HG03342 (cell line): ENCODE results near the gene MAN2B2.

Experiments used
- ATAC-seq: cut with Tn5 transposase; IDR thresholded peaks from one replicate; pipeline ENCODE4 v1.9.1; 2021; ENCODE audit warnings: mild to moderate bottlenecking, moderate library complexity; ENCODE audit not compliant: unreplicated experiment

The MAN2B2 gene

DNA sequence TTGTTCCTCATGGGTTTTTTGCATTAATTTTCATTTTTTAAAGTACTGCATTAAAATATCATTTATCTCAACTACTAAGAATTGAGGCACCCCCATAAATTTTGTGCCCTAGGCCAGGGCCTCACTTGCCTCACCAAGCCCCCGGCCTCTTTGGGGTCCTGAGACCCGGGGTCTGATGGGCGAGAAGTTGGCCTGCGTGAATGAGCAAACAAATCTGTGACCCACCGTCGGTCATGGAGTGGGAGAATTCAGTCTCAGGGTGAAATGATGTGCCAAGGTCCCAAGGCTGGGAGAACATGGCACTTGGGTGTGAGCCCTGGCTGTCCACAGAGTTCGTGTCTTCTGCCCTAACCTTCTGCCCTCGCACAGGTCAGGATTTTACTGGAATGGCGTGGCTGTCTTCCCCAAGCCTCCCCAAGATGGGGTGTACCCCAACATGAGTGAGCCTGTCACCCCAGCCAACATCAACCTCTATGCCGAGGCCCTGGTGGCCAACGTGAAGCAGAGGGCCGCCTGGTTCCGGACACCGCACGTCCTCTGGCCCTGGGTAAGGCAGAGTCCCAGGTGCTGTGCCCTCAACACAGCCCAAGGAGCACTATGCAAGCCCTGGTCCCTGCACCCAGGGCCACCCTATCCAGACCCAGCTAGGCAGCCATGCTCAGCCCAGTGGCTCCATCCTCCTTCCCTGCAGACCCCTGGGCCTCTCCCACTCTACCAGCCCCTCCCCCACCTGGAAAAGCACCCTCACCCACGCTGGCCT, 18.0 kb downstream of the MAN2B2 start:
- ATAC-seq, result no peak

DNA sequence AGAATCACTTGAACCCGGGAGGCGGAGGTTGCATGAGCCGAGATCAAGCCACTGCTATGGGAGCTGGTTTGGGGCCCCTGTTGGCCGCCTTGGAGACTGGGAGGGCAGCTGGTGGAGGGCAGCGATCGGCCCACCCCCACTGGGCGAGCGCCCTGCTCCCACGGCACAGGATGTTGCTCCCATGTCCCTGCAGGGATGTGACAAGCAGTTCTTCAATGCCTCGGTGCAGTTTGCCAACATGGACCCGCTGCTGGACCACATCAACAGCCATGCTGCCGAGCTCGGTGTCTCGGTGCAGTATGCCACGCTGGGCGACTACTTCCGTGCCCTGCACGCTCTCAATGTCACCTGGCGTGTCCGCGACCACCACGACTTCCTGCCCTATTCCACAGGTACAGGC, 19.4 kb downstream of the MAN2B2 start:
- no peak for ATAC-seq

DNA sequence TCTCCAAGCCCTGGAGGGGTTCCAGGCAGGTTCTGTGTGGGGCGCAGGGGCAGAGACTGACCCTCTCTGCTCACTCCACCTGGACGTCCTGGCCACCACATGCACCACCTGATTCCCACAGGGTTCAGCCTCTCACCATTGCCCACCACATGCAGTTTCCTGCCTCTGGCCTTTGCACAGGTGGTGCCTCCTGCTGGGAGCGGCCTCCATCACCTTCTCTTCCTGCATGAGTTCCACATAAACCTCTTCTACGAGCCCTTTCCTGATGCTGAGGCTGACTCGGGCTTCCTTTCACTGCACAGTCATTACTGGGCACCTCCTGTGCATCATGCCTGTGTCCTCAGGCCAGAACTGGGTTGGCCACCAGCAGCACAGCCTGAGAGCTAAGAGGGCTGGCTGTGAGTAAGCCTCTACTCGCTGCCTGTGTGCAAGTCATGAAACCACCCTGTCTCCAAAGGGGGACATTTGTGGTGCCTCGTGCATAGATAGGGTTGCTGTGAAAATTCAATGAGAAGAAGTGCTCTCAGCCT, 19.9 kb downstream of the MAN2B2 start:
- ATAC-seq, result no peak

DNA sequence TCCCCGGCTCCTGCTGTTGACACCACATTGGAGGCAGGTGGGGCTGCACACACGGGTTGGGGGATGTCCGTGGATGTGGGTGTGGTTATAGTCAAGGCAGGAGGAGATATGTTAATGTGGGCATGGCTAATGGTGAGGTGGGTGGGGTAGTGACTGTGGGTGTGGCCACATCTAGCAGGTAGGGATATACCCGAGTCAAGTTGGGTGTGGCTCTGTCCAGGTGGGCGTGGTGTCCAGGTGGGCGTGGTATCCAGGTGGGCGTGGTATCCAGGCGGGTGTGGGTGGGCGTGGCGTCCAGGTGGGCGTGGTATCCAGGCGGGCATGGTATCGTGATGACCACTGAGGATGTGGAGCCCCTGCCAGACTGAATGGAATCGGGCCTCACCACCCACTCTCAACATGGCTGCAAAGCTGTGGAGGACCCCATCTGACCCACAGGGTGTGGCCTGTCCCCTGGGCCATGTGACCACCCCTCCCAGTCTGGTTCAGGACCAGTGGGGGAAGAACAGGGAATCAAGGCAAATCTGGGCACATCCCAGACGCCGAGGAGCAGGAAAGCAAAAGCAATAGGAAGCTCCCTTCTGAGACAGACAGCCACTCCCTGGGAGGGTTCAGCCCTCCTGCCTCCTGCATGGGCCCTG, 21.0 kb downstream of the MAN2B2 start:
- no peak for ATAC-seq

DNA sequence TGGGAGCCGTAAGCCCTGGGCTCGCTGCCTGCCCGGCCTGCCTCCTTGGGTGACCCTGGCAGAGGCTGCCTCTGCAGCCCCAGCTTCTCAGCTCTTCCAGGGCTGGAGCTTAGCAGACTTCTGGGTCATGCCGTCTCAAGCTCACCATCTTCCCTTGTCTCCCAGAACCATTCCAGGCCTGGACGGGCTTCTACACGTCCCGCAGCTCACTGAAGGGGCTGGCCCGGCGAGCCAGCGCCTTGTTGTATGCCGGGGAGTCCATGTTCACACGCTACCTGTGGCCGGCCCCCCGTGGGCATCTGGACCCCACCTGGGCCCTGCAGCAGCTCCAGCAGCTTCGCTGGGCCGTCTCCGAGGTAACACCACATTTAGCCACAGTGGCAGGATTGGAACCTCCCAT, 22.0 kb downstream of the MAN2B2 start:
- ATAC-seq, result no peak

DNA sequence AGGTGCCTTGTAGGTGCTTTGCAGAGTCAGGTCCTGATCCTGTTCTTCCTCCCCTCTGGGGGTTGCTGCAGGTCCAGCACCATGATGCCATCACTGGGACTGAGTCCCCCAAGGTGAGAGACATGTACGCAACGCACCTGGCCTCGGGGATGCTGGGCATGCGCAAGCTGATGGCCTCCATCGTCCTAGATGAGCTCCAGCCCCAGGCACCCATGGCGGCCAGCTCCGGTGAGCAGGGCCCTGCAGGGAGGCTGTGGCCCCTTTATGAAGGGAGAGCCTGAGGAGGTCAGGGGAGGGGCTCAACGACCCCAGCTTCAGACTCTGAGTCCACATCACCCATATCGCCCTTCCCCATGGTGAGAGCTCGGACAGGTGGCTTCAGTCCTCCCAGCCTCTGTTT, 23.1 kb downstream of the MAN2B2 start:
- no peak for ATAC-seq

DNA sequence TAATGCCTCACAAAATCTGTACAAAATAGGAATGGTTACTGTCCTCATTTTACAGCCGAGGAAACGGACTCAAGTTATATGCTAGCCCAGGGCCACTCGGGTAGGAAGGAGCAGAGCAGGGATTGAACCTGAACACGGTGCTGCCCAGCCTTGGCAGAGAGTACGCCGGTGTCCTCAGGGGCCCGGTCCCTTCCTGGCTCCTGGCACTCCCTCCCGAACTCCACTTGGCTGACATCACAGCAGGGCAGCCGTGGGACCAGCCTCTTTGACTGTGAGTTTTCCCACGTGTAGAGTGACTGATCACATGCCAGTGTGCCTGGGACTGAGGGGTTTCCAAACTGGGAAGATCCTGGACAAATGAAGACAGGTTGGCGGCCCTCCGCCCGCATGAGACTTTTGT, 23.7 kb downstream of the MAN2B2 start:
- no peak for ATAC-seq

DNA sequence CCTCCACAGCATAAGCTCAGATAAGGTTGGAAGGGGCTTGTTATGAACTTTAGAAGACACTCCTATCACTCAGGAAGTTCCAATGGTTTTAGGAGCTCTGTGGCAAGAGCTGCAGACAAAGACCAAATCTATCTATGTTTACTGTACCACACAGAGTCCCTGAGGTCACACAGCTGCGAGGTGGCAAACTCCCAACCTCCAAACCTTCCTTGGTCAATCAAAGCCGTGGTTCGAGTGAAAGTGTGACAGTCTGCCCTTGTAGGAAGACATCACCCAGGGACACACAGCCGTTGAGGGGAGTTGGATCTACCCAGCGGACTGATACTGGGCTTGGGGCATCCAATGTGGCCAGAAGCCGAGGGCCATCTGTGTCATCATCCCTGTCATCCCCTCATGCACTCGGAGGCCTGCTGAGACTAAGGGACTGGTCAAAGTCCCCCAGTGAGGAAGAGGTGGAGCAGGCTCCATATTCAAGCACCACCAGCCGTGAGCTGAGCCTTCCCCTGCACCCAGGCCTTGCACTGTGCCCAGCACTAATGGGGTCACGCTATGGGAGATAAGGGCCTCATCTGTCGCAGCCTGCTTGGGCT, 26.8 kb downstream of the MAN2B2 start:
- ATAC-seq, result no peak

DNA sequence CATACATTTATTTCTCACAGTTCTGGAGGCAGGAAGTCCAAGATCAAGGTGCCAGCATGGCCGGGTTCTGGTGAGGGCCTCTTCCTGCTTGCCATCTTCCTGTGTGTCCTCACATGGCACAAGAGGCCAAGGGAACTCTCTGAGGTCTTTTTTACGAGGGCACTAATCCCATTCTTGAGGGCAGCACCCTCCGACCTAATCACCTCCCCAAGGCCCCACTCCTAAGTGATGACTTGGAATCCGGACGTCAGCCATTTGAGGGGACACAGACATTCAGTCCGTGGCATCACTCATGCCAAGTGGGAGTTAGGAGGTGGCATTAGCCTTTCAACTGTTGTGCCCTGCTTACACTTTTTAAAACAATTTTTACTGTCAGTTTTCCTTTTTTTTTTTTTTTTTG, 27.3 kb downstream of the MAN2B2 start:
- ATAC-seq, result no peak

DNA sequence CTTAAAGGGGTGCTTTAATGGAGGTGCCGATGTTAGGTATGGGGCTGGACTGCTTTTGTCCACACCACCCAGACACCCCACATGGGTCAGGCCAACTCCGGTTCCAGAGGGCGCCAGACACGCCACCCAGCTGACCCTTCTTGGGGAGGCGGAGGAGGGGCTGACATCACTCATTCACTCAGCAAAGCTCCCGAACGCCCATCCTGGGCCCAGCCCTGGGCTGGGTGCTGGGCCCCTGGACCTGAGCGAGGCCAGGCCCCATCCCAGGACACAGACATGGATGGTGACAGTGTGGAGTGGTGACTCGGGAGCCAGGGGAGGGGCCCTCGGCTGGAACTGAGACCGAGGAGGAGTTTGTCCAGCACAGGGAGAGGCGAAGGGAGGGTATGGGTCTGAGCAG, 28.1 kb downstream of the MAN2B2 start:
- ATAC-seq, result no peak

DNA sequence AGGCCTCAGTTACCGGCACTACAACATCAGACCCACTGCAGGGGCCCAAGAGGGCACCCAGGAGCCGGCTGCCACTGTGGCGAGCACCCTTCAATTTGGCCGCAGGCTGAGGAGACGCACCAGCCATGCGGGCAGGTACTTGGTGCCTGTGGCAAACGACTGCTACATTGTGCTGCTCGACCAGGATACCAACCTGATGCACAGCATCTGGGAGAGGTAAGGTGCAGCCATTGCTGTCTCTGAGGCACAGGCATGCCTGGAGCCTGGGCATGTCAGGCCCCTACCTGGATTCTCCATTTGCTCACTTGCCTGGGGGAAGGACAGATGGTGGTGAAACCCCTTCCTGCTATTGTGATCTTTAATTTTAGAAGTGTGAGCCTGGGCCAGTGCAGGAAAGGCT, 30.1 kb downstream of the MAN2B2 start:
- no peak for ATAC-seq

DNA sequence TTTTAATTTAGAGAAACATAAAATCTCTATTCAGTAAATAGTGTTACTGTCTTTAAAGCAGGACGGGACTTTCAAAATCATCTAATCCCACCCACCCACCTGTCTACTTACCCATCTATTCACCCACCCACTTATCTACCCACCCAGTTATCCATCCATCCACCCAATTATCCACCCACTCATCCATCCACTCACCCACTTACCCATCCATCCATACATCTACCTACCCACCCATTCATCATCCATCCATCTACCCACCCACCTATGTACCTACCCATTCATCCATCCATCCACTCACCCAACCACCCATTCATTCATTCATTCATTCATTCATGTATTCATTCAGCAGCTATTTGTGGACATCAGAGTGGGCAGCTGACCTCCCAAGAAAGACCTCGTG, 30.6 kb downstream of the MAN2B2 start:
- no peak for ATAC-seq

DNA sequence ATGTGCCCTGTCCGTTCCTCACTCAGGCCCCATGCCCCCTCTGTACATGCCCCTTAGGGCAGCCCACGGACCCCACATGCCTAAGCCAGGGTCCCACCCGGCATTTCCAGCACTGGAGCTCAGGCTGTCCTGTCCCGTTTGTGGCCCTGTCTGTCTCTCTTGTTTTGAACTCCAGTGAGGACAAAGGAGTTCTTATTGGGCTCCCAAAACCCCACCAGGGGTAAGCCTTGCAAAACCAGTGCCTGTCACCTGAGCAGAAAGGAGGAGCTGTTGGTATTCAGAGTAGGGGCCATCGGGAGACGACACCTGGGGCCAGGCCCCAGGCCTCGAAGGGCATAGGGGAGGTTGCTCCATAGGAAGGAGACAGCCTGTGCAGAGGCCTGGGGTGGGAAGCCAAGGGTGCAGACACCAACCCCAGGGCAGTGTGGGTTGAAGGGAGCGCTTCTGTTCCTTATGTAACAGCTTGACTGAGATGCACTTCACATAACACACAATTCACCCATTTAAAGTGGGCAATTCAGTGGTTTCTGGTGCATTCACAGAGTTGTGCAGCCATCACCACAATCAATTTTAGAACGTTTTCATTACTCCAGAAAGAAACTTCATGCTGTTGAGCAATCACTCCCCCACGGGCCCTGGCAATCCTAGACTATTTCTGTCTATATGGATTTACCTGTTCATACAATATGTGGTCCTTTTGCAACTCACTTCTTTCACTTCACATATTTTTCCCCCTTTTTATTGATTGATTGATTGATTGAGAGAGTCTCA, 31.7 kb downstream of the MAN2B2 start:
- ATAC-seq, result no peak

DNA sequence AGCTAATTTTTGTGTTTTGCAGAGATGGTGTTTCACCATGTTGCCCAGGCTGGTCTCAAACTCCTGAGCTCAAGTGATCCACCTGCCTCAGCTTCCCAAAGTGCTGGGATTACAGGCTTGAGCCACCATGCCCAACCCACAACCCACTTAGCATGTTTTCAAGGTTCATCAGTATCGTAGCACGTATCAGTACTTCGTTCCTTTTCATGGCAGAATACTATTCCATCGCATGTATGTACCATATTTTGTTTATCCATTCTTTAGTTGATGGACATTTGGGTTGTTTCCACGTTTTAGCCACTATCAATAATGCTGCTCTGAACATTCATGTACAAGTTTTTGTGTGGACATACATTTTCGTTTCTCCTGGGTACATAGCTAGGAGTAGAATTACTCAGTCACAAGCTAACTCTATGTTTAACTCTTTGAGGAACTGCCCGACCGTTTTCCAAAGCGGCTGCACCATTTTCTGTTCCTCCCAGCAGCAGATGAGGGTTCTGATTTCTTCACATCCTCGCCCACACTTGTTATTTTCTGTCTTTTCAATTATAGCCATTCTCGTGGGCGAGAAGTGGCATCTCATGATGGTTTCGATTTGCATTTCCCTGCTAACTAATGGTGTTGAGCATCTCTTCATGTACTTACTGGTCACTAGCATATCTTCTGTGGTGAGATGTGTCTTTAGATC, 32.5 kb downstream of the MAN2B2 start:
- ATAC-seq, result no peak

DNA sequence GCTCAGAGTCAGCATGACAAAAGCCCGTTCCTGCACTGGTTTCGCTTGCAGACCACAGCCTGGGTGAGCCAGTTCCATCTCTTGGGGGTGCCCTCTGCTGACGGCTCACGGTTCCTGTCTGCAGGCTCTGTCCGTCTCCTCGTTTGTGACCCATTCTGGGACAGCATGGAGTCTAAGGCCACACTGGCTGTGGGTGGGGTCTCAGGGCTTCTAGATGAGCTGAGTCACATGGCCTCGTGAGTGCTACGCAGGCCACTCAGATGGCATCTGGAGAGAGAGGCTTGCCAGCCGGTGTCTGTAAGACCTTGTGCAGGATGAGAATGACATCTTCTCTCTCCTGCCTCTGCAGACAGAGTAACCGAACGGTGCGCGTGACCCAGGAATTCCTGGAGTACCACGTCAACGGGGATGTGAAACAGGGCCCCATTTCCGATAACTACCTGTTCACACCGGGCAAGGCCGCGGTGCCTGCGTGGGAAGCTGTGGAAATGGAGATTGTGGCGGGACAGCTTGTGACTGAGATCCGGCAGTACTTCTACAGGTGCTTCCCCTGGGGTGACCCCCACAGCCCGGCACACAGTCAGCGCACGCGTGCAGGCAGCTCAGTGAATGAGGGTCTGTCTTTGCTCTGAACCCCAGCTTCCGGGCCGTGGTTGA, 33.9 kb downstream of the MAN2B2 start:
- no peak for ATAC-seq

DNA sequence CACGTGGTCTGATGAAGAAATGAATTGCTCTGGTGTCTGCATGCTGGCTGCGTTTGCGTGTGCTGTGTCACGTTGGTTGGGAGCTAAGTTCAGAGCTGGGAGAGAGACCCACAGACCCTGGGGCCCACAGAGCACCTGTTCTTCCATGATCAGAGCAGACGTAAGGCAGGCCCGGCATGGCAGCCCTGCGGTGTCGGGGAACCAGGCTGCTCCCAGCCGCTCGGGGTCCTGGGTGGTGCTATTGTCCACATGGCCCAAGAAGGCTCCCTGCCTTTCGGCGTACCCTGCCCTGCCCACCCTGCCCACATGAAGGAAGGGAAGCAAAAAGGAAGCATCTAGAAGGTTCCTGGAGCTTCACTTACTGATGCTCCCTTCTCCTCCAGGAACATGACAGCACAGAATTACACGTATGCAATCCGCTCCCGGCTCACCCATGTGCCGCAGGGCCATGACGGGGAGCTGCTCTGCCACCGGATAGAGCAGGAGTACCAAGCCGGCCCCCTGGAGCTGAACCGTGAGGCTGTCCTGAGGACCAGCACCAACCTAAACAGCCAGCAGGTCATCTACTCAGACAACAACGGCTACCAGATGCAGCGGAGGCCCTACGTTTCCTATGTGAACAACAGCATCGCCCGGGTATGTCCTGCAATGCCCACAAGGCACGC, 34.6 kb downstream of the MAN2B2 start:
- ATAC-seq, result no peak

DNA sequence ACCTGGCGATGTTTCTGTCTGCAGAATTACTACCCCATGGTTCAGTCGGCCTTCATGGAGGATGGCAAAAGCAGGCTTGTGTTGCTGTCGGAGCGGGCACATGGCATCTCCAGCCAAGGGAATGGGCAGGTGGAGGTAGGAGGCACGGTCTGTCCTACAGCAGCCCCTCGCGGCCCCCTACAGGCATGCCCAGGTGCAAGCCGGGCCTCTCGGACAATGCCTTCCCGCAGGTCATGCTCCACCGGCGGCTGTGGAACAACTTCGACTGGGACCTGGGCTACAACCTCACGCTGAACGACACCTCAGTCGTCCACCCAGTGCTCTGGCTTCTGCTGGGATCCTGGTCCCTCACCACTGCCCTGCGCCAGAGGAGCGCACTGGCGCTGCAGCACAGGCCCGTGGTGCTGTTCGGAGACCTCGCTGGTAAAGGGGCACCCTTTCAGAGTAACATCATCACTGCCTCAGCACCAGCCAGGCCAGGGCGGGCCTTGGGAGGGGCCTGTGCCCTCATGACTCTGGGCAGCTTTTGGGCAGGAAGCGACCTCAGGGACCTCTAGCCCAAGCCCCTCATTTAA, 36.0 kb downstream of the MAN2B2 start:
- ATAC-seq, result no peak

DNA sequence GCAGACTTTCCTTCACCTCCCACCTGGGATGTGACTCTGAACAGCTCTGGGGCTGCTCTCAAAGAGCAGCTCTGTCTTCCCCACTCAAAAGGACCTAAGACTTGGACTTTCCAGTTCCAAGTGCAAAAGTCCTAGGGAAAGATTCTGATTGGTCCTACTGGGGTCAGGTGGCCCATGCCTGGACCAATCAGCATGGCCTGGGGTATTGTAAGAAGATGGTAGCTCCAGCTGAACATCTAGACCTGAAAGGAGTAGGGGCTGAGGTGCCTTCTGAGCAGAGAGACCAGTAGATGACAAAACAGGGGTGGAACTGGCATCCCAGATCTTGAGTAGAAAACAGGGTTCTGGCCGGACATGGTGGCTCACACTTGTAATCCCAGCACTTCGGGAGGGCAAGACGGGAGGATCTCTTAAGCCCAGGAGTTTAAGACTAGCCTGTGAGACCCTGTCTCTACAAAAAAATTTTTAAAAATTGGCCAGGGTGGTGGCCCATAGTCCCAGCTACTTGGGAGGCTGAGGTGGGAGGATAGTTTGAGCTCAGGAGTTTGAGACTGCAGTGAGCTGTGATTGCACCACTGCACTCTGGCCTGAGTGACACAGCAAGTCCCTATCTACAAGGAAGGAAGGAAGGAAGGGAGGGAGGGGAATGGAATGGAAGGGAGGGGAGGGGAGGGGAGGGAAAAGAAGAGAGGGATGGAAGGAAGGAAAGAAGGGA, 38.1 kb downstream of the MAN2B2 start:
- ATAC-seq, result no peak
